ENCODE data around the gene DIS3L2.

- TF ChIP-seq, protein P1, sequence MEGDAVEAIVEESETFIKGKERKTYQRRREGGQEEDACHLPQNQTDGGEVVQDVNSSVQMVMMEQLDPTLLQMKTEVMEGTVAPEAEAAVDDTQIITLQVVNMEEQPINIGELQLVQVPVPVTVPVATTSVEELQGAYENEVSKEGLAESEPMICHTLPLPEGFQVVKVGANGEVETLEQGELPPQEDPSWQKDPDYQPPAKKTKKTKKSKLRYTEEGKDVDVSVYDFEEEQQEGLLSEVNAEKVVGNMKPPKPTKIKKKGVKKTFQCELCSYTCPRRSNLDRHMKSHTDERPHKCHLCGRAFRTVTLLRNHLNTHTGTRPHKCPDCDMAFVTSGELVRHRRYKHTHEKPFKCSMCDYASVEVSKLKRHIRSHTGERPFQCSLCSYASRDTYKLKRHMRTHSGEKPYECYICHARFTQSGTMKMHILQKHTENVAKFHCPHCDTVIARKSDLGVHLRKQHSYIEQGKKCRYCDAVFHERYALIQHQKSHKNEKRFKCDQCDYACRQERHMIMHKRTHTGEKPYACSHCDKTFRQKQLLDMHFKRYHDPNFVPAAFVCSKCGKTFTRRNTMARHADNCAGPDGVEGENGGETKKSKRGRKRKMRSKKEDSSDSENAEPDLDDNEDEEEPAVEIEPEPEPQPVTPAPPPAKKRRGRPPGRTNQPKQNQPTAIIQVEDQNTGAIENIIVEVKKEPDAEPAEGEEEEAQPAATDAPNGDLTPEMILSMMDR (IDR thresholded peaks at IDR 0.05; ENCODE audit: insufficient read depth, low read depth, low read length), result no peak
- TF ChIP-seq EZH2 (IDR thresholded peaks at IDR 0.05; ENCODE audit: insufficient read depth, low read length), result no peak
Measured at GRCh38 chr2:232328032-232328422, 366.5 kb downstream of the DIS3L2 start.
